Adrenal gland (tissue), 12 donors: ENCODE results near the gene AVPR2. TPM values are rescaled to one million over a fixed set of nuclear protein-coding genes. Genes with fewer than 3 reads are reported as not detected.
A peak's percentile ranks its signal among the peaks of the same experiment; 100 is the strongest.

Experiments
- DNase-seq, 7 donors: peaks; one replicate each; pipeline ENCODE4 v3.0.0-alpha.2; 2019 to 2020
- H3K27ac ChIP-seq, 5 donors: fragments of 200-600 bp; sonication (generic) in 4 of 5; 1 replicate in 3 of 5; 2 replicates in 2 of 5; pipeline versions ENCODE4 v1.5.1 to v1.8.0; 2016 to 2020; ENCODE audit warnings: mild to moderate bottlenecking in 1 of 5
- H3K27me3 ChIP-seq: fragments of 200-600 bp; 2 replicates; pipeline ENCODE4 v1.8.0; 2021
- H3K36me3 ChIP-seq, 2 donors: fragments of 200-600 bp; replicated peaks in 1 of 2; 1 replicate in 1 of 2; 2 replicates in 1 of 2; pipeline versions ENCODE4 v1.5.1 to v1.8.0; 2018 to 2022
- H3K4me1 ChIP-seq, 2 donors: fragments of 200-600 bp; replicated peaks in 1 of 2; 1 replicate in 1 of 2; 2 replicates in 1 of 2; pipeline versions ENCODE4 v1.5.1 to v1.8.0; 2018 to 2021
- H3K4me3 ChIP-seq, 4 donors: fragments of 200-600 bp; sonication (generic) in 3 of 4; one replicate each; pipeline ENCODE4 v1.5.1; 2016 to 2018
- H3K9me3 ChIP-seq, 3 donors: fragments of 200-600 bp; sonication (generic) in 1 of 3; replicated peaks in 1 of 3; 1 replicate in 2 of 3; 2 replicates in 1 of 3; pipeline versions ENCODE4 v1.5.1 to v1.8.0; 2016 to 2021
- CTCF ChIP-seq, 6 experiments: fragments of 450-650 bp in 4 of 6; fragments of 200-600 bp in 2 of 6; sonication (generic) in 1 of 6; IDR thresholded peaks; 1 replicate in 5 of 6; 2 replicates in 1 of 6; pipeline versions ENCODE4 v1.5.1 to v1.8.0; 2016 to 2021; ENCODE audit warnings: antibody characterized with exemption in 6 of 6, mild to moderate bottlenecking in 2 of 6, moderate library complexity in 1 of 6
- POLR2A ChIP-seq, 2 donors: fragments of 450-650 bp; IDR thresholded peaks; one replicate each; pipeline ENCODE4 v1.6.1; 2017; ENCODE audit warnings: antibody characterized with exemption in 2 of 2, mild to moderate bottlenecking in 2 of 2, moderate library complexity in 1 of 2
- WGBS, 4 donors: extraction: QIAGEN DNeasy Blood & Tissue Kit in 2 of 4; methylation state at CpG; one replicate each; pipeline versions ENCODE4 v1.1.5 to v1.1.7; 2013 to 2017; 5-methylcytosine and 5-hydroxymethylcytosine counted together
- intact Hi-C, 2 donors: fragments of 100-400 bp; cut with DNase I; formaldehyde crosslinking; loops; one replicate each; pipeline versions ENCODE4 v1.14.1 to v1.15.0; 2022 to 2023
- polyA plus RNA-seq, 3 donors: library from polyadenylated mRNA; stranded (reverse); fragments of 200-250 nt in 2 of 3; fragments of 350-450 nt in 1 of 3; fragmentation: Illumina TruSeq in 1 of 3; extraction: RNeasy Lipid Tissue Mini Kit (QIAGEN cat#74804) in 1 of 3; gene quantifications; one replicate each; pipeline ENCODE4 v1.2.3, GENCODE V29; 2013 to 2014
- total RNA-seq, 9 donors: library from RNA; depleted of rRNA in 4 of 9; stranded (reverse); fragments of >200 nt in 4 of 9; fragments of 120-200 nt in 1 of 9; fragmentation: NEBNext Ultra II Directional in 1 of 9; extraction: Animal tissue kit (Norgen Biotek cat#: 25700) in 1 of 9; gene quantifications; one replicate each; pipeline versions ENCODE4 v1.1.0 to v1.2.4, GENCODE V29; 2013 to 2023
- donor health status: healthy with polysubstance abuse.
- donor health status: Bipolar disorder and iron deficiency.
- donor health status: DM: yes; HTN: yes; CAD: no.
- donor health status: DM: no; HTN: no; CAD: no.
- donor health status: DM: no; HTN: no; CAD: no.
- donor health status: DM: yes; HTN: yes; CAD: no.

The AVPR2 gene
- total and polyA plus RNA-seq, 12 donors = 0.11 to 1.6 (median 0.69) TPM; not detected in 1

GRCh38 chrX:153882557-153882956, 21.9 kb upstream of the AVPR2 start:
- TF ChIP-seq POLR2A (IDR thresholded peaks at IDR 0.05) (no peak), CTCF (IDR thresholded peaks at IDR 0.05) (no peak)

GRCh38 chrX:153883163-153883843, 21.2 kb upstream of the AVPR2 start:
- Histone ChIP-seq H3K9me3 (no peaks in the 10 kb centered on the region), H3K36me3 (no peaks in the 10 kb centered on the region), H3K4me1 (no peaks in the 10 kb centered on the region), H3K27ac (no peak overlapping the region), H3K4me3 (no peak overlapping the region), H3K27me3 (peaks cover 83% of the 10 kb centered on the region)
- TF ChIP-seq POLR2A (IDR thresholded peaks at IDR 0.05) = no peak
- no peak for TF ChIP-seq CTCF (IDR thresholded peaks at IDR 0.05)
- intact Hi-C loops = no loop called here
- no peak for DNase-seq
- WGBS, 4 donors = 48 to 62% (median 53%) methylated on average over 6 to 13 of the region's 13 CpGs

More at GRCh38 chrX:153882557-153882956, 21.9 kb upstream of the AVPR2 start:
- Histone ChIP-seq H3K36me3 (no peaks in the 10 kb centered on the region), H3K27me3 (peaks cover 83% of the 10 kb centered on the region), H3K4me3 (no peak overlapping the region), H3K27ac (no peak overlapping the region), H3K9me3 (no peaks in the 10 kb centered on the region), H3K4me1 (no peaks in the 10 kb centered on the region)
- DNase-seq = no peak
- WGBS, 4 donors = 57 to 64% (median 61%) methylated on average over 1 to 7 of the region's 7 CpGs
- intact Hi-C loops = no loop called here

GRCh38 chrX:153884136-153884535, 20.3 kb upstream of the AVPR2 start:
- Histone ChIP-seq H3K9me3 (no peaks in the 10 kb centered on the region), H3K36me3 (no peaks in the 10 kb centered on the region), H3K27ac (no peak overlapping the region), H3K4me3 (no peak overlapping the region), H3K27me3 (peaks cover 81% of the 10 kb centered on the region), H3K4me1 (no peaks in the 10 kb centered on the region)
- intact Hi-C loops = no loop called here
- DNase-seq = no peak
- no peak for TF ChIP-seq CTCF (IDR thresholded peaks at IDR 0.05)
- 30 to 73% (median 58%) methylated on average over 2 to 13 of the region's 13 CpGs for WGBS, 4 donors

- Histone ChIP-seq H3K27me3 (peaks cover 78% of the 10 kb centered on the region), H3K27ac (peak overlapping the region in 1 of 5 donors; percentile 18), H3K36me3 (no peaks in the 10 kb centered on the region), H3K9me3 (no peaks in the 10 kb centered on the region), H3K4me1 (no peaks in the 10 kb centered on the region), H3K4me3 (no peak overlapping the region)
- no peak for DNase-seq
- TF ChIP-seq POLR2A (IDR thresholded peaks at IDR 0.05) (no peak), CTCF (IDR thresholded peaks at IDR 0.05) (no peak)
- WGBS, 4 donors = 25 to 49% (median 41%) methylated on average over 1 to 6 of the region's 6 CpGs
- intact Hi-C loops = no loop called here
These were observed 19.9 kb upstream of the AVPR2 start for GRCh38 chrX:153884590-153884989.
